ENCODE results near the gene TMEM182.
A peak's percentile ranks its signal among the peaks of the same experiment; 100 is the strongest.

The TMEM182 gene, protein sequence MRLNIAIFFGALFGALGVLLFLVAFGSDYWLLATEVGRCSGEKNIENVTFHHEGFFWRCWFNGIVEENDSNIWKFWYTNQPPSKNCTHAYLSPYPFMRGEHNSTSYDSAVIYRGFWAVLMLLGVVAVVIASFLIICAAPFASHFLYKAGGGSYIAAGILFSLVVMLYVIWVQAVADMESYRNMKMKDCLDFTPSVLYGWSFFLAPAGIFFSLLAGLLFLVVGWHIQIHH

DNA sequence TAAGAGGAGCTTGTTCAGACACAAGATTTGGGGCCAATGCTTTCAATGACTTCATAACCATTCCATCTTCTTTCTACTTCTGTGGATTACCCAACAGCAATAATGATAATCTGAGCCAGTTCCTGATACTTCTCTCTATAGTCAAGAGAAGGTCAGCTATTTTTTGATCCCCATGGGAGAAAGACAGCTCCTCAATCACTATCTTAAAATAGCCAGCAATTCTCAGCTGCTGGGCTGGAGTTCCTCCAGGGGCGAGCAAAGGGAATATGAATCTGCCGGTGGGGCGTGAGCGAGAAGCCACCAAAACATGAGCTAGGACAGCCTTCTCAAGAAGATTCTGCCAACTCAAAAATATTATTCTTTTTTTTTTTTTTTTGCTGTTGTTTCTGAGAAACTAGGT lies at the start of gene TMEM182:
TSS of gene TMEM182 (plus strand) at position 269 of the 400 bp plus-strand sequence. CDS start 187 bp downstream, outside the sequence.
- no peak for DNase-seq

DNA sequence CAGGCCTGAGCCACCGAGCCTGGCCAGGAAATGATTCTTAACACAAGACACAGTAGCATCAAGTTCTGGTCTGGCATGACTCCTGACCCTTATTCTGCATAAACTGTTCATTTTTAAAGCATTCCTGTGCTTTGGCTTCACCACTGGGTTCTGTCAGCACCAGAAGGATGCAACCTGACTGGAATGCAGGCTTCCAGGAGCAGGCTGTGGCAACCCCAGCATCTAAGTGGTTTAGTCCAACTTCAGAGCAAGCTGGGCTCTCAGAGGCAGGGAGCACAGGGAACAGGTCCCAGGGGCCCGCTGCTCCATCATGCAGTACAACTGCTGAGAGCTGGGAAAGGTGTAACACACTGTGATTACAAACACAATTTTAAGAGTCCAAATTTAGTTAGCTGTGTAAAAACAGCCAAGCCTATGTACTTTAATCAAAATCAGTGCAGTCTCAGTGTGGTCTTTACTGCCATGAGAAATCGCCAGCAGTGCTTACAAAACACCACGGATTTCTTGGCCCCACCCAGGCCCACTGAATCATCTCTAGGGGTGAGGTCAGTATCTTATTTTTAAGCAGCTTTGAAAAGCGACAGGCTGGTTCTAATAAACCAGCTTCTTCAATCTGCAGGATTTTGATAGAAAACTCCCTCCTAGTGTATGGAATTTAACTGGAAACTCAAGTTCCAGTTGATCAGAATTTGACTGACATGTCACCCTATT lies 44.4 kb upstream of the TMEM182 start:
- DNase-seq: no peak

DNA sequence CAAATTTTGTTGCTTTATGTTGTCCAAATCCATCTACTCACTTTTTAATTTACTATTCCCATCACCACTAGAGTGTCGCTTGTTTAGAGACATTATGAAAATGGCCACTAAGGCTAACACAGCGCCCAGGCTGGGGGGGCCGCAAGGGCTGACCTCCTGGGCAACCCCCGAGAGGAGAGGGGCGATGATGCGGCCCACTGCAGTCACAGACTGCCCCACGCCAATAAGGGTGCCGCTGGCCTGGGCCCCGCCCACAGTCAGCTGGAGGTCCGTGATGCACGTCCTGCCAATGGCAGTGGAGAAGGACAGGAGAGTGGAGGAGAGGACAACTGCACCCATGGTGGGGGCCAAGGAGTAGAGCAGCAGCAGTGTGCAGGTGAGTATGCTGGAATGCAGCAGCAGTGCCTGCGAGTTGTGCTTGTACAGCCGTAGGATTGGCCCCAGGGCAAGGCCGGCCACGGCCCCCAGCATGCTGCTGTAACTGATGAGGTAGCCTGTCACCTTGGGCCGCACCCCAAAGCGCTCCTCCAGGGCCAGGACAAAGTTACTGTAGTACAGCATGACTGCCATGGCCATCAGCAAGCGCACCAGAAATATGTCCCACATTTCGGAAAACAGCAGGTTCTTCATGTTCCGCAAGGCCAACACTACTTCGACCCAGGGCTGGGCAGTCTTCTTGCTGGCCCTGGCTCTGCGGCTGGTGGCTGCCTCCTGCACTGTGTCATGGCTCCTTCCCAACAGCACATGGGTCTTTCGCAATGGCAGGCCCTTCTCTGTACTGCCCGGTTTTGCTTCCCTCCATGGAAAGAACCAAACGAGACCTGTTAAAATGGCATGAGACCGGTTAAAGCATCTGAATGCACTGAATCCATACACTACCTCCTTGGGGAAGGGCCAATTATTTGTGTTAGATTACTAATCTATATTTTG lies 43.2 kb upstream of the TMEM182 start:
- no peak for DNase-seq

DNA sequence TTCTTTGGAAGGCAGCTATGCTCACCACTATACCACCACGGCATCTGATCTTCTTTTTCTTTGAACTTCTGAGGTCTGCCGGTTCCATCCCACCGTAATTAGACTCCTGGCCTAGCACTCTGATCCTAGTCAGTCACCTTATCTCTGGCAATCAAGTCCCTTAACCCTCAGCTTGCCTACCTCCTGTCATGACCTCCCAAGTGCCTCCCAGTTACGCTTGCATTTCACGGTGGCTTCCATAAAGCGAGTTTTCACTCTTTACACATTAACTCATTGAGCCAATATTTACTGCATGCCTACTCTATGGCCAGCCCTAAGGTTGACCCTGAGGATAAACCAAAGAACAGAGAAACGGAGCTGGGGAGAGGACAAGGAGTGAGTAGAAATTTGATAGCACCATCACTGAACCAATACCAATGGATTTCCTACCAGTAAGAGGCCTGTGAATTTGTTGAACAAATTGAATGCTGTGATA lies 37.8 kb upstream of the TMEM182 start:
- DNase-seq: no peak

DNA sequence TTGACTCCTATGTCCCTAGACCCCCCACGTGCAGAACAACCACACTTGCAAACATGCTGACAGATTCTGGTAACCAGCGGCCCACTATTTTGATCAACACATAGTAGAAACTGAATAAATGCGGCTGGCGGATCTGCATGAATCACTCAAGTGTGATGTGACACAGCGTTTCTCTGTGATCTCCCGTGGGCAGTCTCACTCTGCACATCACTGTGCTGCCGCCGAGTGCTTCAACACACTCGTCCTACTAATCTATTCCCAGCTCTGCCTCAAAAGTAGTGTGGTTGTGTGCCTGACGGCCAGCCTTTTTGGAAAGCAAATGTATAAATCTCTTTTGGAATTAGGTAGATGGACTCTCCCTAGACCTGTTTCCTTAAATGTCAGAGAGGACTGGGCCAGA lies 37.3 kb upstream of the TMEM182 start:
- no peak for DNase-seq

DNA sequence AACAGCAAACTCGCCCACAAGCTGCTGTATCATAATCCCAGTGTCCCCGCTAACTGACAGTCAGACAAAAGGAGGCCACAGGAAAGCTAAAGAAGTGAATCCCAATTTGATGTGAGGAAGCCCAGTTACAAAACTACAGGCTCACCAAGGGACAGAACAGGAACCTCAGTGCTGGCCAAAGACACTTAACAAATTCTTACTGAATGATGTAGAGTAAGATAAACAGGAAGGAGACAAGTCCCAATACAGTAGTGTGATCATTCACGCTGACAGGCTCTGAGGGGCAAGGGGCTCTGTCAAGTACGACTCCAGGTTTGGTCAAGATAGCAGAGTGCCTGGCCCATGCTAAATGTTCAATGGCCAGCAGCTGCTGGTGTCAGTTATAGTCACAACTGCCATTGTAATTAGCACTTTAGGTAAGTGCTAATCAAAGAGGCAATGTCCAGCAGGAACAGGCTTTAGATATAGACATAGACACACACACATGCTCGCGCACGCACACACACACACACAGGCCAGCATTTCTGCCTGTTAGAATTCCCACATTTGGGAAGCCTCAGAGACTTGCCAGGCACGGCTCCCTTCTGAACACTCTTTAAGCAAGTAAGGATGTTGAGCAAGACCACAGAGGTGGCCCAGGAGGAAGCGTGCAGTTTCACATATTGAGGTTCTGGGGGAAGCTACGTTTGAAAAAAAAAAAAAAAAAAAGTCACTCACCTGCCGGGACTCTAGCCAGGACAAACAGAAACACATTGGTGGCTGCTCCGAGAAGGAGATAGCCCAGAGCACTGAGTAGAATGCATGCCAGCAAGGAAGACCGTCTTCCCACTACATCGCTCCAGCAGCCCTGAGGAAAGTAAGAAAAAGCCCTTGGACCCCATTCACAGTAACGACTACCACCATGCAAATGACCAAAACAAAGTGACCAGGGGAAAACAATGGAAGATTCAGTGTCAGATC lies 35.4 kb upstream of the TMEM182 start:
- DNase-seq: no peak

DNA sequence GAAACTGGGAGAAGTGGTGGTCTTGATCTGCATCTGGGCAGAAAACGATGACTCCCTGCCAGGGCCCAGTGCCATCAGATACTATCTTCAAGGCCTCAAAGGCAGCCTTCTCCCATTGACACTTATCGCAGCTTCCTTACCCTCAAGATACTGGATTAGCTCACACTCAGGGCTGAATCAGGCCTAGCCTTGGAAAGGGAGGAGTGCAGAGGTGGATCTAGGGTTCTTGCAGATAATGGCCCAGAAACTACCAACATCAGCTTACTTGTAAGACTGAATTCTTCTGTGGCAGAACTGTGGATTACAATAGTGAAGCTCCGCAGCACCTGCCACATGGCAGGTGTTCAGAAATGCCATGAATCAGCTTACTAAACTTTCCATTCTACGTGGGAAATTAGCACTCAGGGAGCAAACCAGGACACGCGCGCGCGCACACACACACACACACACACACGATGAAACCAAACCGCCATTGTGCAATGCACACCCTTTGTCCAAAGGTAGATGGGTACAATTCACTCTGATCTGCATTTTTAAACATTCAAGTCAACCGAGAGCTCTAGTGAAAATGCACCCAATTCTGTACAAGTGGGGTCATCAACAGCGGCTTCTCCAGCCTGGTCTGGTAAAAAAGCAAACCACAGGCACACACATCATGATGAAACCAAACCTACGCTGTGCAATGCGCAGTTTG lies 26.3 kb upstream of the TMEM182 start:
- DNase-seq: no peak

DNA sequence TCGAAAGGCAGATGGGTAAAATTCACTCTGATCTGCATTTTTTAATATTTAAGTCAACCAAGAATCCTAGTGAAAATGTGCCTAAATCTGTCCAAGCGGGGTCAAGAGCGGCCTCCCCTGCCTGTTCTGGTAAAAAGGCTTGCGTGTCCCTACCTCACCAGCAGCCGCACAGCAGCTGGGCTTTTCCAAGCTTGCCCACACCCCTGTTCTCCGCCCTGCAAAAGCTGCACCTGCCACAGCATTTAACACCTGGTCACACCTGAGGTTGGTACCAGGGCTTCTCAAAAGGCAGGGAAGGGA lies 25.8 kb upstream of the TMEM182 start:
- DNase-seq: no peak

DNA sequence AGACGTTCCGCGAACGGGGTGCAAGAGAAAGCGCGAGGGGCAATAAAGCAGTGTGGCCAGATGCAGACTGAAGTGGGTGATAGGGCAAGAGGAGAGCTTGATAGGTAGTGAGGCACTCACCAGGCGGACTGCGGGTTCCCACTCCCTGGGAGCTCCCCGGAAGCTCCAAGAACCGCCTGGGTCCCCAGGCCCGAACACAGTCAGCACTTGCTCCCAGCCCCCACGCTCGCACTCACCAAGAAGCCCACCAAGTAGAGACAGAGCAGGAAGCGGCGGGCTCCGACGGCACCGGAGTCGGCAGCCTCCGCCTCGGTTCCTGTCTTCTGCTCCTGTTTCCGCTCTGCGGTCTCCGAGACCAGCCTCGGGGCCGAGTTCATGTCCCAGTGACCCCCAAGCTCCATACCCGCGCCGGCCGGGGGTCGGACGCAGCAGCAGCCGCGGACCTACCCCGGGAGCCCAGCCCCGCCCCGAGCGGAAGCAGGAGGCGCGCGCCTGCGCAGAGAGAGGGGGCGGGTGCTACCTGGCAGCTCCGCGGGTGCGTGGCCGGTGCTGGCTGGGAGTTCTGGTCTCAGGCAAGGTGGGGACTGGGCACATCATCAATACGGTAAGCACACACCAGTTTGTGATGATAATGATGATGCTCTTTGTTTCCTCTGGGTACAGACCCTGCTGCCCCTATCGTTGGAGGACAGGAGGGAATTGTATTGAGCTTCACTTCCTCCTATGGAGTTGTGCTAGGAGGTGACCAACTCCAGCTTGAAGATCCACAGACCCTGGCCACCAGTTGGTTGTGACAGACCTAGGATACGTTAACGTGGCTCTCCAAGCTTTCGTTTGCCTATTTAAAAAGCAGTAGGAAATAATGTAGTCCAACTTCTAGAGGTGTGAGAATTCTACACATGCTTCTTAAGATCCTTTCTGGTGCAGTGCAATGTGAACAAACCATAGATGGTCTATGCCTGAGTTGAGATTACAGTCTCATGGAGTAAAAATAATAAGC lies 25.1 kb upstream of the TMEM182 start:
- DNase-seq: peak; percentile 90

DNA sequence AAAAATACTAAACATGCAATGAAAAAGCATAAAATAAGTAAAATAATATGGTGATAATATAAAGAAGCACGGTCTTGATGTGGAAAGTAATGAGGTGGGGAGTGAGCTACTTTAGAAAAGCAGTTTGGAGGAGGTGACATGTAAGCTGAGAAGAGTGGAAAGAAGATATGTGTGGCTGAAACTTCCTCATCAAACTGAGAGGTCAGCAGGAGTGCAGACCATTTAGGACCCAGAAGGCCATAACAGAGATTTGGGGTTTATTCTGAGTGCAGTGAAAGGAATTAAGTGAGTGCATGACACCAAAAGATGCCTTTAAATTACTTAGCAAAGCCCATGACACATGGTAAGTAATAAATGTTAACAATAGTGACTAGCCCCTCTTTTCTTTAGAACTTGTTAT lies 24.4 kb upstream of the TMEM182 start:
- no peak for DNase-seq

DNA sequence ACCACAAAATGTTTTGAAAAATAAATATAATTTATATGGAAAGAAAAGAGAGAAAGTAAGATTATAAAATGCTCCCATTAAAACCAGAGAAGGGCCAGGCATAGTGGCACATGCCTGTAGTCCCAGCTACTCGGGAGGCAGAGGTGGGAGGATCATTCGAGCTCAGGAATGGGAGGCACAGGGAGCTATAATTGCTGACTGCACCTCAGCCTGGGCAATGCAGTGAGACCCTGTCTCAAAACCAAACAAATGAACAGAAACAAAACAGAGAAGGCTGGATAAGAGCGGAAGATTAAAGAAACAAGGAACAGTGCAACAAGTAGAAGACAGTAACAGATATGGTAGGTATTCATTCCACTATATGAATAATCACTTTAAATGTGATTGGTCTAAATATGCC lies 18.6 kb upstream of the TMEM182 start:
- no peak for DNase-seq

DNA sequence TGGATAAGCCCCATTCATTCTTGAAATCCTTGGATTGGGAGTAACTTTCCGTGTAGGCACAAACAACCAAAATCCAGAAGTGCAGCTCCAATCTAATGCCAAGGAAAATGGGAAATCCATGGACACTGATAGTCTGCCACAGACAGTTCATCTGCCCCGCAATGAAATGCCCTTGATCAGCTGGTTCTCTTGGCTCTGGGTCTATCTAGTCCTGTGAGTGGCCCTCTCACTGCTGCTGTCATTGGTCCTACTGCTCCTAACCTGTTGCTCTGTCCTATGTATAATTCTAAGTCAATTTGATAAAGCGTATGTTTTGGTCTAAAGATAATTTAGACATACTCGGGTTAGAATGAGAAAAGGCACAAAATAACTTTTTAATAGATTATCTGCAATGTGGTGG lies 13.7 kb upstream of the TMEM182 start:
- DNase-seq: no peak

DNA sequence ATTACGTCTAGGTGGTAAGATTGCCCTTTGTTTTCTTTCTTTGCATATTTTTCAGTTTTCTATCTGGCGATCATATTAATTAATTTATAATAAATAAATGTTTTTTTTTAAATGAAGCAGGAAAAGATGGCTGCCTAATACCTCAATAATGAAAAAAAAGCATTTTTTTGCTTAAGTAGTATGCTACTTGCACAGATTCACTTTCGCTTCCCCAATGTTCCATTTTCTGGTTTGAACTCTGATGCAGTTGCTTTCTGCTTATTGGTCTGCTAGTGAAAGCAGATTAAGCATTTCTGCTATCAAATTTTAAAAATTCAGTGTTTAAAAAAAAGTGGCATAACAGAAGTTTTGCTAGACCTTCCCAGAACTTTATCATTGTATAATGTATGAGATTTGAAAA lies 11.9 kb upstream of the TMEM182 start:
- DNase-seq: no peak

DNA sequence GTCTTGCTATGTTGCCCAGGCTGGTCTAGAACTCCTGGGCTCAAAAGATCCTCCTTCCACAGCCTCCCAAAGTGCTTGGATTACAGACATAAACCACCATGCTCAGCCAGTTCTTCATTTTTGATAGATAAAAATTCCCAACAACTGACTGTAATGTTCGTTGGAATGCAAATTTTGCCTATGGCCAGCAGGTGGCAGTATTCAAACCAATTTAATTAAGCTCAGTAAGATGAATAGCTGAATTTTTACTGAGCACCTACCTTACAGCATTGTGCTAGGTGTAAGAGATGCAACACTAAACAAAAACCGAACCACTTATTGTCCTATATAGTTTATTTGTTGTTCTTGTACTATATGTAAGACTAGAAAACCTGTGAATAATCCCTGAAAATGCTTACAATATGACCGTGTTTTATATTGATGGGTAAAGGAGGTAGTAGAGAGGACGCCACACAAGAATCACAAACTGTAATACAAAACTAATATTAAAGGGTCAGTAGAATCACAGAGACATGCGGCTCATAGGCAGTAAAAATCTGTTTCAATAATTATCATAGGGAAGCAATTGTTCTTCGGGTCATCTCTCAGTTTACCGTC lies 8.2 kb upstream of the TMEM182 start:
- DNase-seq: peak; percentile 40

DNA sequence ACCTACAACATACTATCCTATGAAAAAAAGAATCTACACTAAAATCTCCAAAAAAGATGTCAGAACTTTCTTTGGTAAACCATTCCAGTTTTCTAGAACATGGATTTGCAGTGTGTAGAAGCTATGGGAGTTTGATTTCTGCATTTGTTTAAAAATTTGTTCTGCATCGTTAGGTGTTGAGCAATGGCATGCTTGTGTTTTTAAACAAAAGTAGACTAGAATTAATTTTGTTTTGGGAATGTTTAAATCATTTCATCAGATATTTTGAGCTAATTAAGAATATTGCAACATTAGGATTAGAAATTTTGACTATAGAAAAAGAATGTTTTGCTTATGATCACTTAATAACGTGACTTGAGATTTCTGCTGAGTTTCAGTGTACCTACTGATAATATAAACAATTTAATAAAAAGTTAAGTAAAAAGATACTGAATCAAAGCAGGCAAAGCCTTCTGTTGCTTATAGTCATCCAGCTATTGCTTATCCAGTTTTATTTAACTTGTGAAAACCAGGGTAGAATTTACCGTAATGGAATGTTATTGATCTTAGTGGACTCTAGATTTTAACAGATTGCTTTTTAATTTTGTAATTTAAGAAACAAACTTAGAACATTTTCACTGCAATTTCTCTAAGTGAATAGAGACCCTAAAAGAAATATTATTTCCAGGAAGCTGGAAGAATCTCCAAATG lies 7.2 kb upstream of the TMEM182 start:
- no peak for DNase-seq

DNA sequence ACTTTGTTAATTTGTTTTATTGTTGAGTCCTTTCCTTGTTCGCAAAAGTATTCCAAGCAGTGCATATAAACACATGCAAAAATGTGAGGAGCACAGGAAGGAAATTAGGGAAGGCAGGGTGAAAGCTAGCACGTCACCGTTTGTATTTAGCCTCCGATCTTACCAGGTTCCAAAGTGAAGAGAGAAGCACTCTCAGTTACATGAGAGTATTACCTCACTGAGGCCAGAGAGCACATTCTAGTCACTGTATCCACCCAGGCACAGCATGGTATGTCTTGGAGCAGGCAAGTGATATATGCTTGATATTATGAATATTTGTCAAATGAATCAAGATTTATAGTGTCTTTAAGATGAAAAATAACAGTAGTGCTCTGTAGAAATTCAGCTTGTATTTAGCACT lies 6.5 kb upstream of the TMEM182 start:
- DNase-seq: no peak

DNA sequence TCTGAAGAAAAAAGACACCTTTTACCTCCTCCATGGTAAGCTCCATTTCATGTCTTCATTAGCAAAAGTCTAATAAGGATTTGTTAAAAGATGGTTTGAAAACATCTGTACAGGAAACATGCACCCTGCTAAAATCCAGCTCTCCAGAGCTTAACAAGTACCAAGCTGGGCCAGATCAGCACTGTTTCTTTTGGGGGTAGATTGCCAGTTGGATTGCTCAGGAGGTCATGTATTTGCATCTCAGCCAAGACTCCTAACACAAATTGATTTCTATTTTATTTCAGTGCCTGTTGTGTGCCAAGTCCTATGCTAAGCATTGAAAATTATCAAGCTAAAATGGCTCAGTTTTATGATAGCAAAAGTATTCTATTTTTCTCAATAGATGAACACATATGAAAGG lies 3.4 kb upstream of the TMEM182 start:
- no peak for DNase-seq

DNA sequence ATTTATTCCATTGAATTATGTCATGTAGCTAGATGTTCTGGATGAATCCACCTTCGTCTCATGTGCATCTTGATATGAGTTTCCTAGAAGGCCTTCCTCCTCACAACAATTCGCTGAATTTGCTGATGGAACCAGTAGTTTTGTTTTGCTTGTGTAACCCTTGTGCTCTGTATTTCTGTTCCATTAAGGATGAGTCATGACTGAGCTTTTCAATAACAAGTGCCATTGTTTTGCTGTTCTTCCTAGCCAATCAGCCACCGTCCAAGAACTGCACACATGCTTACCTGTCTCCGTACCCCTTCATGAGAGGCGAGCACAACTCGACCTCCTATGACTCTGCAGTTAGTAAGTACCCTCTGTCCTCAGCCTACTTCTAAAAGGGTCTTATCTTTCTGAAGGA lies 2.3 kb downstream of the TMEM182 start:
- DNase-seq: no peak

DNA sequence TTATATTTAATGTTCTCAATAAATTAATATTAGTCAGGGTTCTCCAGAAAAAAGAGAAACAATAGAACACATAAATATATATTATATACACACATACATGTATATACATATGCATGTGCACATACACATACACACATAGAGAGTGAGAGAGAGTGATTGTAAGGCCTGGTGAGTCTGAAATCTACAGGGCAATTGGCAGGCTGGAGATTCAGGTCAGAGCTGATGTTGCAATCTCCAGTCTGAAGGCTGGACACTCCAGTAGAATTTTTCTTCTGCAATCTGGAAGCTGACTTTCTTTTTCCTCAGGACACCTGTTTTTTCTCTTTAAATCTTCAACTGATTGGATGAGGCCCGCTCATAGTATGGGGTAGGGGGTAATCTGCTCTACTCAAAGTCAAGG lies 3.2 kb downstream of the TMEM182 start:
- DNase-seq: no peak

DNA sequence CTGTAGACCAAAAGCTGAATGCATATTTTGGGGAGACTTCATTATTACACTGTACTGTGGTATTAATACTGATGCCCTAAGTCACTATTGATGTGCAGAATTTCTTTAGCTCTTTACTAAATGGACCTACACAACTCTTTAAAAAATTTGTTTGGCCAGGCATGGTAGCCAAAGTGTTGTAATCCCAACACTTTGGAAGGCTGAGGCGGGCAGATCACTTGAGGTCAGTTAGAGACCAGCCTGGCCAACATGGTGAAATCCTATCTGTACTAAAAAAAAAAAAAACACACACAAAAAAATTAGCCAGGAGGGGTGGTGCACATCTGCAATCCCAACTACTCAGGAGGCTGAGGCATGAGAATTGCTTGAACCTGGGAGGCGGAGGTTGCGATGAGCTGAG lies 6.4 kb downstream of the TMEM182 start:
- DNase-seq: no peak
